T-helper 1 cell treated with Interleukin-12 subunit alpha and Interleukin-12 subunit beta and Interleukin-4 antibody, amounts not matched to agents 30 ng/mL and 1 ng/mL, for 36 hours (primary cell): ENCODE results near the gene PGAP3. TPM values are rescaled to one million over a fixed set of nuclear protein-coding genes. Genes with fewer than 3 reads are reported as not detected.

Source experiments
- intact Hi-C: fragments of 100-400 bp; cut with micrococcal nuclease; formaldehyde crosslinking; loops from one replicate; pipeline ENCODE4 v1.15.1; 2024
- total RNA-seq: library from RNA; stranded (reverse); gene quantifications from 2 replicates; pipeline ENCODE4 v1.2.3, GENCODE V29; 2022

PGAP3 gene
- total RNA-seq, 1 donor from 2014 or later: 22.1 TPM

DNA sequence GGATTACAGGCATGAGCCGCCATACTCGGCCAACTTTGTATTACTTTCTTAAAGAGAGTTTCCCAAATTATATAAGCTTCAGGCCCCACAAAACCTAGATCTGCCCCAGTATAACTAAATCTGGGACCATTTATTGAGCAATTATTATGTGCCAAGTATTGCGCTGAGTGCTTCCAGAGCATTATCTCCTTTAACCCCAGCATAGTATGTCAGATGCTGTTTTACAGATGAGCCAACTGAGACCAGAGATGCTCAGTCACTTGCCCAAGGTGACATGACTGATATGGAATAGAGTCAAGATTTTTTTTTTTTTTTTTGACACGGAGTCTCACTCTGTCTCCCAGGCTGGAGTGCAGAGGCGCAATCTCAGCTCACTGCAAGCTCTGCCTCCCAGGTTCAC lies 10.1 kb upstream of the PGAP3 start:
- intact Hi-C loops: no loop called here

DNA sequence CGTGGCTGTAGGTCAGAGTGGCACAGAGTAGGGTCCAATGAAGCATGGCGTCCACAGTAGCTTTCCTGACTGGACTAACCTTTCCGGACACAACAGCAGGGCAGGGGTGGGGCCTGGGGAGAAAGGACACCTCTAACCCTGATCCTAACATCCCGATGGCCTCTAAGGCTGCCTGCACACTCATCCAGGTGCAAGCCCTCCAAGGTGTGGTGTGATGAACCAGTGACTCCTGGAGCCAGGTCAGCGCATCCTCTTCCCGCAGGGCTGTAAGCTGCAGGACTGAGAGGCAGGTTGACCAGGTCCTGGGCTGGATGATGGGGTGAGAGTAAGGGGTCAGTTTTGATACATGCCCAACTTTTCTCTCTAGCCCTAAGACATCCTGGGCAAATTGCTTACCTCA lies 8.9 kb upstream of the PGAP3 start:
- intact Hi-C loops: no loop called here

DNA sequence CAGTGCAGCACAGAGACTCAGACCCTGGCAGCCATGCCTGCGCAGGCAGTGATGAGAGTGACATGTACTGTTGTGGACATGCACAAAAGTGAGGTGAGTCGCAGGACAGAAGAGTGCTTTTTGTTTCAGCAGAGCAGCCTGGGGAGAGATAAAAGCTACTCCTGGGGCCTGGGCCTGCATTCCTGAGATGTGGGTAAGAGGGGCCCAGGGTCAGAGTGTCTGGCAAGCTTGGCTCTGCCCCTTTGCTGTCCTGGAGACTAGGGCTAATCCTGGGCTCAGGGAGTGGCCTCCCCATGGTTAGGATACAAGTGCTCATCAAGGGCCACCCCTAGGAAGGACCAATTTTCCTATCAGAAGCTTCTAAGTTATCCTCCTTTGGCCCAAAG lies 7.2 kb upstream of the PGAP3 start:
- intact Hi-C loops: no loop called here

DNA sequence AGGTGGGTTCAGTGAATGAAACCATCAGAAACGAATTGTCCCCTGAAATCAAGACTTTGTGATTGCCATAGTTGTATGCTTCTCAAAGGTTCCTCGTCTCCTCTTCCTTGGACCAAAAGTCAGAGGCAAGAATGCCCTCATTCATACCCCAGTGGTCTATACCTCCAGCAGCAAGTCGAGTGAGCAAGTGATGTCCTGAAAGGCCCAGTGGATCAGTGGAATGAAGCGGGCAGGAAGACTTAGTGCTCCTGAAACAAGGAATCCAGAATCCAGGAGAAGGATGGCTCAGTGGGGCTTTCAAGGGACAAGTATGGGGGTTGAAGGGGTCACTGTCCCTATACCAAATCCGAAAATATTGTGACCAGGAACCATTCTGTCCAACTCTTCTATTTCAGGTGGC lies 6.7 kb upstream of the PGAP3 start:
- intact Hi-C loops: no loop called here

DNA sequence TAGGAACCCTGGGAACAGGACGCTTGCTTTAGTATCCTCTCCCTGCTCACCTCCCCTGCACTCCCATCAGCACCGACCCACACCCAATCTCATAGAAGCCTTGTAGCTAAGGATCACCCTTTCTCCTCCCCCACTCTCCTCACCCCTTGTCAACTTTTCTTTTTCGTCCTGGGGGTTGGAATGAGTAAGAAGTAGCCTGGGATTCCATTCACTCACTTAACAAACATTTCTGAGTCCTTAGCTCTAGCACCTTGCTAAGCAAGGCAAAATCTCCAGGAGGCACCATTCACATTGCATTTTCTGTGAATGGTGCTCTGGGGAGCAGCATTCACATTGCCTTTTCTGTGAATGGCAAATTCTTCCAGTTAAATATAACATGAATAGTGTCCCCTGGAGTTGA lies 1.1 kb upstream of the PGAP3 start:
- intact Hi-C loops: loop anchor here (1.0 kb wide), 5 partner anchors 10 to 291 kb away; partner anchors contain the start of genes LRRC3C, MIEN1, ORMDL3 and PSMD3

DNA sequence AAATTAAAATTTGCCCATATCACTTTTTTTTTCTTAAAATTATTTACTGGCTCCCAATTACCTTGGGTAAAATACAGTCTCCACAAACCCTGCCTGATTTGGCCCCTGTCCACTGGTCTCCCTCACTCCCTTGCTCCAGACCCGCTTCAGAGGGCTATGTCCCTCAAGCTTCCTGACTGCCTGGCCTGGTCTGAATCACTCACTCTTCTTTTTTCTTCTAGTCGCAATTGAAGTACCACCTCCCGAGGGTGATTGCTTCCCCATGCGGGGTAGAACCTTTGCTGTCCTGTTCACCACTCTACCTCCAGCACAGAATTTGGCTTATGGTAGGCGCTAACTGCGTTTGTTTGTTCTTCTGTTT lies 598 bp upstream of the PGAP3 start:
- intact Hi-C loops: loop anchor here (1.0 kb wide), 5 partner anchors 9 to 292 kb away; partner anchors contain the start of genes LRRC3C, MIEN1, ORMDL3 and PSMD3

DNA sequence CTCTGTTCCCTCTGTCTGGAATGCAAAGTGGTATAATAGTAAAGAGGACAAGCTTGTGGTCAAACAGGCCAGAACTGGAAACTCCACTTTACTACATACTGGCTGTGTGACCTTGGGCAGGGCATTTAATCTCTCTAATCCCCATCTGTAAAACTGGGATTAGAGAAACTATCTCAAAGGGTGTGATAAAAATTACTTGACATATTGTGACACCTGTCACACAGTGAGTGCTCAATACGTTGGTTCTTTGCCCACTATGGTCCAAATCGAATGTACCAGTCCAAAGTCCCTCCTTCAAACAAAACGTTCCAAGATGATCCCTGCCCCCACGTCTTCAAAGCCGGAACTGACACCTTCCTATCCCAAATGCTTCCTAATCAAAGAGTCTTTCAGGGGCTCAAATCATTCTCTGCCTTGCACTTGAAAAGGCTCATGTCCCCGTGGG lies 734 bp downstream of the PGAP3 start:
- intact Hi-C loops: loop anchor here (1.0 kb wide), 1 partner anchor 67 kb away; no protein-coding TSS in a partner anchor

DNA sequence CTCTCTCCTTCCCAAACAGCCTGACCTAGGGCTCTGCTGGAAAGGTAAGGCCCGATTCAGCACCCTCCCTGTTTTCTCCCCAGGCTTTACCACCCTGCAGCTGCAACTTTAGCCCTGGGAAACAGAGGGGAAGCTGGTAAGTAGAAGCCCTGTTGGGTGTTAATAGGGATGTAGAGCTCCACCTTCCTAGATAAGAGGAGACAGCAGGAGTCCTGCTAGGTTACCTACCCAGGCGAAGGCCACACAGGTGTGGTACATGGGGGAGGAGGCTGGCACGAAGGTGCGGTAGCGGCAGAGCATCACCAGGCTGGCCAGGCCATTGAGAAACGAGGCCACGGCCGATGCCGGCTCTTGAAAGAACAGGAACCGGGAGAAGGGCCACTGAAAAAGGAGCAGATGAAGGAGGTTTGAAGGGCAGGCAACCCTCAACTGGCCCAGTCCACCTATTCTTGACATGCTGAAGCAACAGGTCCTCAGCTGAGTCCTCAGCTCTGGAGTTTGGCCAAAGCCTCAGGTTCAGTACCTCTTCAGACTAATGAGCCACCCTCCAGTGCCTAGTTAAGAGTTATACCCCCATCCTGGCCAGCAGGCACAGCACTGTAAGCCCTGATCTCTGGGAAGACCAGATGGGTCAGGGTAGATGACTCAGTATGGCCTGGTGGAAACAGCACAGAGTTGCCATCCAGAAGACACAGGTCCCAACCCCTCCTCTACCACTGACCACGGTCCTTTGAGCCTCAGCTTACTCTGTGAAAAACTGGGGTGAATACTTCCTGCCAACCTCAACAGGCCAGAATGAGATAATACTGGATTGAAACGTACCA lies 3.3 kb downstream of the PGAP3 start:
- intact Hi-C loops: no loop called here

- intact Hi-C loops: no loop called here
Observed at GRCh38 chr17:39683295-39683939, 4.4 kb downstream of the PGAP3 start.

DNA sequence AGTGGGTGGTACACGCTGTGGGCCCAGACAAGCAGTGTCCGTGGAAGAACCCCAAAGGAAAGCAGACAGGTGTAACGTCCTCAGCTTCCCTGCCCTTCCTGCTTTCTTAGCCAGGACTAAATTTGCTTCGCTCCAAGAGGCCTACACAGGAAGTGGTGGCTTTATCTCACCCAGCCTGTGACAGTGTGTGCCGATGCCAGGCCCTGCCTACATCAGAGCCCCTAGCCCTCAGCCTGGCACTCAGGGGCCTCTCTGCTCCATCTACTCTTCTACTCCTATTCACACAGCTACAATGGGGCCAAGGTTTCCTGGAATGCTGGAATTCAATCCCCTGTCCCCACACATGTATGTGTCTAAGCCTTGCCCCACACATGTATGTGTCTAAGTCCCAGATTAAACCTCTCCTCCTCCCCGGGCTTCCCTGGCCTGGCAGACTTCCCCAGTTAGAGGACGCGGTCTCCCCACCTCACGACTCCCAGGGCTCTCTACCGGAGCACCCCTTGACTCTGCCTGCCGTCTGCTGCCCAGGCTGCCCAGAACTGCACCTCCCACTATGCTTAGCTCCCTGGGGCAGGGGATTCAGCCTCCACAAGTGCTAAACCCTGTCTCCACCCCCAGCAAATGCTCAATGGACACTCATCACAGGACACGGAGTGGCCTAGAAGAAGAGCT lies 8.2 kb downstream of the PGAP3 start:
- intact Hi-C loops: loop anchor here (1.0 kb wide), 1 partner anchor 9 kb away; the partner anchor contains the start of gene PGAP3

DNA sequence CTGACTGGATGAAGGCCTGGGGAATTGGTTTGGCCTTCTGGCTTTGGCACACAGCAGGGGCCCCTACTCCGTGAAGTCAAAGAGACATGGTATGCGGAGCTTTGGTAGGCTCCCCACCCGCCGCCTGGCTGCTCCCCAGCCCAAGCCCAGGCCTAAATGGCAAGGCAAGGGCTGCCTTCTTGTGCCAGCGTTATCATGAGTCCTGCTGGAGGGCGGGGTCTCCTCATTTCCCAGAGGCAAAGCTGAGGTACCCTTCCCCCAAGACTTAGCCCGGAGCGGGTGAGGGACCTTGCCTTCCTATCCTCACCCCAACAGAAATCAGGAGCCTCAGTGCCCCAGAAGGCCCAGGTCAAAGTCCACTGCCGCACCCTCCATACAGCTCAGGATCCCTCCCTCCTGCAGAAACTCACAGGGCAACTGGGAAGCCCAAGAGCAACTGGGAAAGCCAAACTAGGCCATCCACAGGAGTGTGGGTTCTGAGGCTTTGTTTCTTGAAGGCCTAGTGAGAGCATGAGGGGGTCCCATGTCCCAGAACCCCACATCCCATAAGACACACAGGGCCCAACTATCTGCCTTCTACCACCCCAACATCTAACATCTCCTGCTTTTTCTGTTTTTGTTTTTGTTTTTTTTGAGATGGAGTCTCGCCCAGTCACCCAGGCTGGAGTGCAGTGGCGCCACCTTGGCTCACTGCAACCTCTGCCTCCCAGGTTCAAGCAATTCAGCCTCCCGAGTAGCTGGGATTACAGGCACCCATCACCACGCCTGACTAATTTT lies 9.3 kb downstream of the PGAP3 start:
- intact Hi-C loops: loop anchor here (1.0 kb wide), 1 partner anchor 10 kb away; the partner anchor contains the start of gene PGAP3

DNA sequence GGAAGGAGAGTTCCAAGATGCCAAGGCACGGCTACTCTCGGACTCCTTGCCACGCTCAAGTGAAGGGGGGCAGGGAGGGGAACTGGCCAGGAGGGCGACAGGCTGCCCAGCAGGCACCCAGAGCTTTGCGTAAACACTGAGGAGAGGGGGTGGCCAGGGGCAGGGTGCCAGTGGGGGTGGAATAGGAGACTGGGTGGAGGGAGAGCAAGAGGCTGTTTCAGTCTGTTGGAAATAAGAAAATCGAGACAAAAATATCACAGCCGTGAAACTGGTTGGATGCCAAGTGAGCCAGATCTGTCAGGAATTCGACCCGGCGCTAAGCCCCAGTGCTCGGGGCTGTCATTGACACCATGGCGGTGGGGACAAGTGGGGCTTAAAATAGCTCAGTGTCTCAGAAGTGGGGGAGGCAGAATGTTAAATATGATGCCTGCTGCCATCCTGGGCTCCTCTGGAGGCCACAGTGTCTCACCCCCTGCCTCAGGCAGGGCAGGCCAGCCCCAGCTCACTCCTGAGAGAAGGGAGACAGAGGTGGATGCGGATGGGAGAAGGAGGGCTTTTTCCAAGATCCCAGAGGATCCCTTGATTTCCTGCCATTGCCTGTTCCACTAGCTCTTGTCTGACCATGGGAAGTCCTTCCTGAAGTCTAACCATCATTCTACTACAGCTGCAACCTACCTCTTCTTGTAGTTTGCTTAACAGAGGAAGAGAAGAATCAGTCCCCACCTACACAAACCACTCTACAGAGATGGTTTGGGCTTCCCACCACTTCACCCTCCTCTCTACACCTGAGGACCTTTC lies 10.1 kb downstream of the PGAP3 start:
- intact Hi-C loops: no loop called here

DNA sequence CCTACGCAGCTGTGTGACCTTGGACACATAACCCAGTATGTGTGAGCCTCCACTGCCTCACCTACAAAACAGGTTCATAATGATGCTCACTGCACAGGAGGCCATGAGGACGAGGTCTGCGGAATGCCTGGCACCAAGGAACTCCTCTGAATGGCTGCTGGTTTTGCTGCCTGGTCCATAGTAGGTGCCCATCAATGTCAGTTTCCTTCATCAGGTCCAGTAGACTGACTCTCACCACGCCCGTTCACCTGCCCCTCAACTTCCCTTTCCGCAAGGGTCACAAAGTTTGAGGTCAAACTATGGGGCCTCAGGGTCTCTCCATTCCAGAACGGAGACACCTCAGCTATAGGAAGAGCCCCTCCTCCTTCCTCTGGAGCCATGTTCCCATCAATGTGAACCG lies 10.8 kb downstream of the PGAP3 start:
- intact Hi-C loops: no loop called here

GRCh38 chr17:39676198-39676819 lies 11.5 kb downstream of the PGAP3 start:
- intact Hi-C loops: no loop called here

DNA sequence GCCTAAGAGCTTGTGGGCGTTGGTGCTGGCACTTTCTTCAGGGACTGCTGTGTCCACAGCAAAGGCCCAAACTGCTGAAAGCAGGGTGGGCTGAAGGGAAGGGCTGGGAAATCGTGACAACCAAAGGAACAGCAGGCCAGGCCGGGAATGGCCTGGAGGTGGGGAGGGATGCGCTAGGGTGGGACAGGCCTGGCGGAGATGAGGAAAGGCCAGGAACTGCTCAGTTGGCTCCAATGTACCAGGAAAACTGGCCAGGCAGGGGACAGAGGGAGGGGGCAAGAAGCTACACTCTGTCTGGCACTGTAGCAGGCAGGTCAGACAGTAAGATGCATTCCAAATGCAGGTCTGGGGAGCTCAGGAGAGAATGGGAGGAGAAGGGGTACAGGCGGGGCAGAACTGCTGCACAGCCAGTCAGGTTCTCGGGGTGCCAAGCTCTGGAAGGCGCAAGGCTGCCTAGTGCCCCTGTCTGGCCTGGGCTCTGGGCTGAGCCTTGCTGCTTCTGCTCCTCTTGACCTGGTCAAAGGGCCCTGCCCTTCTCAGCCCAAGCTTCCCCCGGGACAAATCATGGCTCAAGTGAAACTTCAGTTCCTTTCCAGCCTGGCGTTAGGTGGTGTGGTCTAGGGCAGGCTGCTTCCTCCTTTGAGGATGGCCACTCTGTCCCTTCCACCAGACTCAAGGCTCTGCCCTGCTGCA lies 12.3 kb downstream of the PGAP3 start:
- intact Hi-C loops: no loop called here

GRCh38 chr17:39674702-39675389 lies 13.0 kb downstream of the PGAP3 start:
- intact Hi-C loops: no loop called here

DNA sequence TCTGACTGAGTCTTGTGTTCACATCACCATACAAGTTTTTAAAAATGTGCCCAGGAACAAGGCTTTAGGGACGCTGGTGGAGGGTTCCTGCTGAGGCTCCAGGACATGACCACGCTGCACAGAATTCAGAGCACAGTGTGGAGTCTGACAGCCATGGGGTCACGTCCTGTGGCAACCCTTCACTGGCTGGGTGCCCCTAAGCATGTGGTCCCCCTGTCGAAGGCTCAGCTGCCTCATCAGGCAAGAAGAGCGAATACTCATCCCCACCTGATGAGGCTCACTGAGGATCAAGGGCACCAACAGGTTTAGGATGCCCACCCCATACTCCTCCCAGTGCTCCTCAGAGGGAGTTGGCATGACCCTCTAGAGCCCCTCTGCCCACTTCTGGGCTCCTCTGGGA lies 13.7 kb downstream of the PGAP3 start:
- intact Hi-C loops: no loop called here

DNA sequence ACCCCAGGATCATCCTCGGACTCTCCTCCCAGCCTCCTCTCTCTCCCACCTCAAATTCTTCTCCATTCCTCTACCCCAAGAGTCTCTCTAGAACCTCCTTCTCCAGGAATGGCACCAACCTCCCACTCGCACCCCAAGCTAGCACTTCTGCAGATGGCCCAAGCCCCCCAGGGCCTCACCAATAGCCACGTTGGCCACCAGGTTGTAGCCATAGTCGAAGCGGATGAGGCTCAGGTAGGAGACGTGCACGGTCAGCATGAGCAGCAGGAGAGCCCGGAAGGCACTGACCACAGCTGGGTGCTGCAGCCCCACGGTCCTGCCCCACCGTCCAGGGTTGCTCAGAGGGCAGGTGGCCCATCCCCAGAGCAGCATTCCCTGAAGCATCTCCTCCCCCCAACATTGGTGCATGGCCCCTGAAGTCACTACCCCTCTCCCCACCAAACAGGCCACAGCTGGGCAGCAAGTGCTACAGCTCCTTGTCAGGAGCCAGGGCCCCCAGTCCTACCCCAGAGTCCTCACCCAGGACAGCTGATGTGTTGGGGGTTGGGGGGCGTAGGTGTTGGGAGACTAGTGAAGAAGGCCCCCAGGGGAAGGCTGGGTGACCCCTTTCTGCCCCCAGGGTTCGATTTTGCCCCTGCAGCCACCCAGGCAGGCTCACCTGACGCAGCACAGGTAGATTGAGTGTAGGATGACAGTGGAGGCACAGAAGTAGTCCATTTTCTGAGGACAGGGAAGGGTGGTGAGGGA lies 14.3 kb downstream of the PGAP3 start:
- intact Hi-C loops: no loop called here
